ENCODE measurements around the gene CDK14.
A peak's percentile ranks its signal among the peaks of the same experiment; 100 is the strongest.

The CDK14 gene

GRCh38 chr7:90624225-90624911 is 28.2 kb downstream of the CDK14 start:
- peak; percentile 71 for DNase-seq
- H3K27ac ChIP-seq: peak overlapping the region; percentile 80

DNA sequence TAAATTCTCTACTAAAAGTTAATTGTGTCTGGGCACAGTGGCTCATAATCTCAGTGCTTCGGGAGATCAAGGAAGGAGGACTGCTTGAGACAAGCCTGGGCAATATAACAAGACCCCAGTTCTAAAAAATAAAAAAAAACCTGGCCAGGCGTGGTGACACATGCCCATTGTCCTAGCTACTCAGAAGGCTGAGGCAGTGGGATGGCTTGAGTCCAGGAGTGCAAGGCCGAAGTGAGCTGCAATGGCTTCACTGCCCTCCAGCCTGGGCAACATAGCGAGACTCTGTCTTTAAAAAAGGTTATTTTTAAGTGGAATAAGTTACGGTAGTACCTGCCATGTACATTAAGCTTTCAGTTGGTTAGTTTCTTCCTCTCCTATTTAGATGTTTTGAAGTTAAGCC is 28.9 kb downstream of the CDK14 start:
- H3K36me3 ChIP-seq: no peaks in the 10 kb centered on the region
- TF ChIP-seq, protein P1, sequence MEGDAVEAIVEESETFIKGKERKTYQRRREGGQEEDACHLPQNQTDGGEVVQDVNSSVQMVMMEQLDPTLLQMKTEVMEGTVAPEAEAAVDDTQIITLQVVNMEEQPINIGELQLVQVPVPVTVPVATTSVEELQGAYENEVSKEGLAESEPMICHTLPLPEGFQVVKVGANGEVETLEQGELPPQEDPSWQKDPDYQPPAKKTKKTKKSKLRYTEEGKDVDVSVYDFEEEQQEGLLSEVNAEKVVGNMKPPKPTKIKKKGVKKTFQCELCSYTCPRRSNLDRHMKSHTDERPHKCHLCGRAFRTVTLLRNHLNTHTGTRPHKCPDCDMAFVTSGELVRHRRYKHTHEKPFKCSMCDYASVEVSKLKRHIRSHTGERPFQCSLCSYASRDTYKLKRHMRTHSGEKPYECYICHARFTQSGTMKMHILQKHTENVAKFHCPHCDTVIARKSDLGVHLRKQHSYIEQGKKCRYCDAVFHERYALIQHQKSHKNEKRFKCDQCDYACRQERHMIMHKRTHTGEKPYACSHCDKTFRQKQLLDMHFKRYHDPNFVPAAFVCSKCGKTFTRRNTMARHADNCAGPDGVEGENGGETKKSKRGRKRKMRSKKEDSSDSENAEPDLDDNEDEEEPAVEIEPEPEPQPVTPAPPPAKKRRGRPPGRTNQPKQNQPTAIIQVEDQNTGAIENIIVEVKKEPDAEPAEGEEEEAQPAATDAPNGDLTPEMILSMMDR (IDR thresholded peaks at IDR 0.05; ENCODE audit: low read depth, low read length): no peak
- no peak for DNase-seq
- H3K27me3 ChIP-seq (ENCODE audit: insufficient read depth, low read depth, severe bottlenecking): no peaks in the 10 kb centered on the region
- H3K9me3 ChIP-seq (ENCODE audit: severe bottlenecking): no peaks in the 10 kb centered on the region
- H3K4me3 ChIP-seq (ENCODE audit: low read depth, low read length): no peak overlapping the region
- peak overlapping the region; percentile 80 for H3K27ac ChIP-seq

More at GRCh38 chr7:90624225-90624911, 28.2 kb downstream of the CDK14 start:
- Histone ChIP-seq H3K9me3 (ENCODE audit: severe bottlenecking) (no peaks in the 10 kb centered on the region), H3K4me3 (ENCODE audit: low read depth, low read length) (no peak overlapping the region), H3K36me3 (no peaks in the 10 kb centered on the region), H3K27me3 (ENCODE audit: insufficient read depth, low read depth, severe bottlenecking) (no peaks in the 10 kb centered on the region)
- TF ChIP-seq, protein P1 (IDR thresholded peaks at IDR 0.05; ENCODE audit: low read depth, low read length): no peak

- Histone ChIP-seq H3K27me3 (ENCODE audit: insufficient read depth, low read depth, severe bottlenecking) (no peaks in the 10 kb centered on the region), H3K4me3 (ENCODE audit: low read depth, low read length) (no peak overlapping the region), H3K36me3 (no peaks in the 10 kb centered on the region), H3K9me3 (ENCODE audit: severe bottlenecking) (no peaks in the 10 kb centered on the region), H3K27ac (peak overlapping the region; percentile 80)
- peak; percentile 81 for DNase-seq
- TF ChIP-seq, protein P1 (IDR thresholded peaks at IDR 0.05; ENCODE audit: low read depth, low read length): no peak
Observed at GRCh38 chr7:90625562-90625961, 29.4 kb downstream of the CDK14 start.

- Histone ChIP-seq H3K36me3 (no peaks in the 10 kb centered on the region), H3K4me3 (ENCODE audit: low read depth, low read length) (no peak overlapping the region), H3K27me3 (ENCODE audit: insufficient read depth, low read depth, severe bottlenecking) (no peaks in the 10 kb centered on the region), H3K9me3 (ENCODE audit: severe bottlenecking) (no peaks in the 10 kb centered on the region), H3K27ac (peak overlapping the region; percentile 80)
- TF ChIP-seq, protein P1 (IDR thresholded peaks at IDR 0.05; ENCODE audit: low read depth, low read length): no peak
- DNase-seq: no peak
Observed at GRCh38 chr7:90626013-90626412, 29.9 kb downstream of the CDK14 start.

- H3K4me3 ChIP-seq (ENCODE audit: low read depth, low read length): no peak overlapping the region
- H3K27me3 ChIP-seq (ENCODE audit: insufficient read depth, low read depth, severe bottlenecking): no peaks in the 10 kb centered on the region
- no peaks in the 10 kb centered on the region for H3K9me3 ChIP-seq (ENCODE audit: severe bottlenecking)
- TF ChIP-seq, protein P1 (IDR thresholded peaks at IDR 0.05; ENCODE audit: low read depth, low read length): peak; percentile 53
- no peaks in the 10 kb centered on the region for H3K36me3 ChIP-seq
- DNase-seq: peak; percentile 25
- H3K27ac ChIP-seq: no peak overlapping the region
Observed at GRCh38 chr7:90629297-90629918, 33.3 kb downstream of the CDK14 start.
